NK-92 treated with Interleukin-12 subunit alpha and Interleukin-12 subunit beta, amount 100 ng/mL, for 24 hours (cell line): ENCODE measurements around the gene GDNF.

ENCODE experiments used
- DNase-seq: peaks from one replicate; lab custom pipeline; 2025; lab: John Stamatoyannopoulos, UW

GDNF gene

DNA sequence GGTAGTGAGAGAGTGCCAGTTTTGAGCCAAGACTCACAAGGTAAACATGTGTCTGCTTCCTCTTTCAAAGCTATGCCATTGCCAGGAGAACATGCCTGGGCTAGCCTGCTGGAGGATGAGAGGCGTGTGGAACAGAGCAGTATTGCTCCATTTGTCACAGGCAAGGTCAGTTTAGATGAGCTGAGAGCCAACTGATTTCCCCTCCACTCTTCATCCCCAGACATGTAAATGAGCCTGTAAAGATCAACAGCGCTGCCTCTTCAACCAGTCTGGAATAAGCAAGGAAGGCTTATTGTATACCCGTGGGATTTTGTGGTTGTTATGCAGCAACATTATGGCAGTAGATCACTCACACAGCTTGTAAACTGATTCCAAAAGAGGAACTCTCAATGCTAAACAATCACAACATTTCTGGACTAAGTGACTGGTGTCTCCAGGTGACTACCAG lies 8.2 kb upstream of the GDNF start:
- DNase-seq = no peak

DNA sequence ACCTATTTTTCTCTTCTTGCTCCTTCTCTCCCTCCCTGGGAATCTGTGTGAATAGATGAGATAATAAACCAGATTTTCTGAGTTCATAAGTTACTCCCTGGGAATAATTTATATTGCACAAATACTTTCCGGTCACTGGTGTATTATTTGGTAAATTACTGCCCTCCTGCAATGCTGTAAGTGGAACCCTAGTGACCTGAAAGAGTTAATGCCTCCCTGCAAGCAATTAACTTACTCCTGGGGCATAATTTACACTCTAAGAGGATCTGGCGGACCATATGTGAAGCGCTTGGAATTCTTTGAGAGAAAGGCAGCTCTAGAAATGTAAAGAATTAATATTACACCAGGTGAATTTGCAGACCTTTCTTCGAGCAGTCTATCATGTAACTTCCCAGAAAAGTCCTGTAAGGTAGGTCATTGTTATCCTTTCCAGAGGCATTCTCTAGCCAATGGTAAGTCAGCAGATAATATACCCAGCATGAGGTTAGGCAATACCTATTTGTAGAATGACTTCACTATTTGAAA lies 7.0 kb upstream of the GDNF start:
- DNase-seq = no peak

DNA sequence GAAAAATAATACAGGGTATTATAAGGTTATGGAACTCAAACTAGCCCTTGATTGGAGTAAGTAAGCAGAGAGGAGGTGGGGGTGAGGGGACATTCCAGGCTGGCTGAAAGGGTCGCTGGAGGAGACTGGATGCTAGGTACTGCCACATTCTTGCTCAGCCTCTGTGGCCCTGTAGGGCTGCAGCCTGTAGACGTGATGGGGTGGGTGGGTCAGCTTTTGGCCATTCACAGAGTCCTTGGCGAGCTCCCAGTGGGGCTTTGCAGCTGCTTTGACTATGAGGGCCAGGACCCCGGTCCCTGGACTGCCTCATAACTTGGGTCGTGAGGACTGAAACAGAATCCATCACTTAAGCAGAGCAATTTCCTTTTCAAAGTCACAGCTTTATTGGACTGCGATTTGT lies 4.2 kb upstream of the GDNF start:
- no peak for DNase-seq

DNA sequence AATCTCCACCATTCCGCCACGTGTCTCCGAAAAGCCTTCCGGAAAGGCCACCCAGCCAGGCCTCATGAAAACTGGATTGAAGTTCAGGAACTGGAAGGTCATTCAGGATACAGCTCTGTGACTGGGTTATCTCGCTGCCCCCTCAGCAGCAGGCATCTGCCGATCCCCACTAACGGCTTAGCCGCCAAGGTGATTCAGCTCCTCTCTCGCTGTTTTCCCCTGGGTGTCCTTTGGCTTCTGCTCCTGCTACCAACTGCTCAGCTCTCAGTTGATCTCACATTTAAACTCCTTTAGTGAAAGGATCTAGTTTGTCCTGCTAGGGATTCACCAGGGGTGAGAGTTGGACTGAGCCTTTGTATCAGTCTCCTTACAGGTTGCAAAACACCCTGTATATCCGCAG lies 2.2 kb upstream of the GDNF start:
- no peak for DNase-seq

DNA sequence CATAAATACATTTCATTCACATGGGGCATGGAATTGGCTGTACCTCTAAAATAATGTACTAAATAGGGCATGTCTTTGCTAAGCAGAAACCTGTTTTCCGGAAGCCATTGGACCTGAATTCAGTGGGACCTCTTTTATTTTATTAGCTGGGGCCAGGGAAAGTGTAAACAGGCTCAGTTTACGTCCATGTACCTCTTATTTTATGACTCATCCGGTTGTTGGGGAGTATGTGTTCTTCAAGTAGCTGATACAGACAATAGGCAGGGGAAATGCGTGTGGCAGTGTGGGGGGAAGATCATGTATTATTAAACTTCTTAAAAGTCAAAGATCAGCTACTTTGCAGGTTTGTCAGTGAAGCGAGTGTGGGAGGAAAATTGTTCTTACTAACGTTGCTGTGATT lies 1.4 kb upstream of the GDNF start:
- no peak for DNase-seq

DNA sequence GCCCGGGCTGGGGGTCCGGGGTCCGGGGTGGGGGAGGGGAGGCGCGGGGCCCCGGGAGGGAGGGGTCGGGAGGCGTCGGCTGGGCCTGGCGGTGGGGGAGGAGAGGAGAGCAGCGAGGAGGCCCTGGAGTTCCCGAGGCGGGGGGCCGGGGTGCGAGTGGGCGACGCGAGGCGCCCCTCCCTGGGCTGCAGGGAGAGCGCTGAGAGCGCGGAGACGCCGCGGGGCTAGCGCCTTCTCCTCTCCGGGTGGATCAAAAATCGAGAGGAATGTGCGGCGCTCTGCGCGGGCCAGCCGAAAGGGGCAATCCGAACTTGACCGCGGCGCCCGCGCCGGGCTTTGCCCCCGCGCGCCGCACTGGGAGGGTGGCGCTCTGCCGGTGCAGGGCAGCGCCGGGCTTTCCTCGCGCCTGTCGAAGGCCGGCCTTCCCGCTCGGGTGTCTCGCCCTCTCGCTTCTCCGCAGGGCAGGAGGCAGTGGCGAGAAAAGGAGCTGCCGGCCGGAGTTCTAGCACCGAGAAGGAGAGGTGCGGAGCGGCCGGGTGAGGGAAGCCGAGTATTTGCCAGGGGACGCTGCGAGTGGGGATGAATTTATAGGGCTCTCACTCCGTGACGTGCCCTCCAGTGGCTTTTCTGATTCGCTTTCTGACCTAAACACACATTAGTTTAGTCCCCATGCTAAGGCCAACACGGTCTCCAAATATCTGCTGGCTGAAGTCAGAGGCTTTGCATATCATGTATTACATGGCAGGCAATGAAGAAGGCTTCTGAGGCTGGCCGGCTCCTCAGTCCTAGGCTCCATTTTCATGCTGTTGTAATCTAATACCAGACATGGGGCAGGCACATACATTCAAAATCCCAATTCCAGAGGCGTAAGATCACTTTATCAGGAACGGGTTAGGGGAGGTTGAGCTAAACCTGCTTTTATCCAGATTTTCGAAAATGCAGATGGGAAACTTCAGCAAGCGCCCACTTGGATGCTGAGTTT lies 503 bp upstream of the GDNF start:
- DNase-seq = no peak

DNA sequence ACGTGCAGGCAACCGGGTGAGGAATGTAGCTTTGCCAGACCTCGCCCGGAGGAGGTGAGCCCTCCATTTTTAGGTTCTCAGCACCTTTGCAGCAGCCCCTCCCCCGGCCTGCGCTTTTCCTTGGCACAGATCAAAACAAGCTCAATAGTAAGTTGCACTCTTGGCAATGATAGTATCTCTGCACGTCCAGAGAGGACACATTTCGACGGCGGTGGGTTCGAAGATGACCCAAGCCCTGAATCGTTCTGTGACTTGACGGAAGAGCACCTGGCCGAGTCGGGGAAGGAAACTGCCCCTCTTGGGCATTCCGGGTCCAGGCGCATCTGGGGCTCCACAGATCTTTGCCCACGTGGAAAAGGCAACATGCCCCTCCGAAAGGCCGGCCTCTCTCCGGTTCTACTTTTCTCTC lies 904 bp downstream of the GDNF start:
- no peak for DNase-seq

DNA sequence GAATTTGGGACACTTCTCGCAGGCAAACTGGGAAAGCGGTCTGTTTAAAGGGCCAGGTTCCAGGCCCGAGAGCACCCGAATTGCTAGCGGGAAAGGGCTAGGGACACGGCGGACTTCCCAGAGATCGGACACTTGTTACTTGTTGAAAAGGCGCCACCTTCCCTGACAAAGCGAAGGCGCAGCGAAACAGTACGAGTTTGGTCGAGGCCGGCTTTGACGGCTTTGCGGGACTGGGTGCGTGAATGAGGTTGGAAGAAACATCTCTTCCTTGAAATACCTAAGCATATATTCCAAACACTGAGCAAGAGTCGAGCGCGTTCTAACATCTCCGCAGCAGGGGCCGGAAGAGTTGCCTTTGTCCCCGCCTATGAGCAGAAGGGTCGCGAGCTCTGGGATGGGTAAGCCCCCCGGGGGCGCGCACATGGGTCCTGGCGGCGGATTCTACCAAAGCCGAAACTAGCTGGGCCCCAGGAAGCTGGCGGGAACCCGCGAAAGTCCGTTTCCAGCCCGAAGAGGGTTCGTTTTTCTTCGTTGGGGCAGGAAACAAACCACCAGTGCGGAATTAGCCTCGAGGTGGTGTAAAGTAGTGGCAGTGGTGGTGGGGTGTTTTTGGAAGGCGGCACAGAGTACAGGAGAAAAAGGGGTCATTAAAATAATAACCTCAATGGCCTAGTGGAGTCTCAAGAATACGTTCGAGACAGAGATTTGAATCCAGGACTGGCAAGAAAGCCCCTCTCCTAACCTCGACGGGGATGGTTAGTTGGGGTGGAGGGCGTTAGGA lies 1.5 kb downstream of the GDNF start:
- no peak for DNase-seq

DNA sequence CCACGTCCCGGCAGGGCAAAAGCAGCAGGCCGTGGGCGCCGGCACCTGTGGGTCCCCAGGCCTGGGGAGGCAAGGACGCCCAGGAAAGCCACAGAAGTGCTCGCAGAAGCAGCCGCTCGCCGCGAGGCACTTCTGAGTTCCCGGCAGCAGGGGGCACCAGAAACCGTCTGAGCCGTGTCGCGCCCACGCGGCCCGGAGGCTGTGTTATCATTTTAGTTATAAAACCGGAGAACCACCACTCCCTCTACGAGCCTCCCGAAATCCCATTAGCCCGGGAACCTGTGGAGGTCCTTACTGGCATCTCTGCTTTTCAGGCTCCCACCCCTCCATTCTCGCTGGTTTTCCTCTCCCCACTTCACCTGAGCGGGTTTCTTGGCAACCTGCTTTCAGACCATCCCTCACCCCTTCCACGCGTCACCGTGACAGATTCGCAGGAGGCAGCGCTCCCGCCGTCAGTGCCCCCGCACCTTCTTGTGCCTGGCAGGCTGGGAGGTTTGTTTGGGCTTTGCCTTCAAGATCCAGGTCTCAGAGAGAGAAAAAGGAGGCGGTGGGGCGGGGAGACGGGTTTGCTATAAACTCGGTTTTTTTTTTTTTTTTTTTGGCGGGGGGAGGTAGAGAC lies 2.3 kb downstream of the GDNF start:
- DNase-seq = no peak

DNA sequence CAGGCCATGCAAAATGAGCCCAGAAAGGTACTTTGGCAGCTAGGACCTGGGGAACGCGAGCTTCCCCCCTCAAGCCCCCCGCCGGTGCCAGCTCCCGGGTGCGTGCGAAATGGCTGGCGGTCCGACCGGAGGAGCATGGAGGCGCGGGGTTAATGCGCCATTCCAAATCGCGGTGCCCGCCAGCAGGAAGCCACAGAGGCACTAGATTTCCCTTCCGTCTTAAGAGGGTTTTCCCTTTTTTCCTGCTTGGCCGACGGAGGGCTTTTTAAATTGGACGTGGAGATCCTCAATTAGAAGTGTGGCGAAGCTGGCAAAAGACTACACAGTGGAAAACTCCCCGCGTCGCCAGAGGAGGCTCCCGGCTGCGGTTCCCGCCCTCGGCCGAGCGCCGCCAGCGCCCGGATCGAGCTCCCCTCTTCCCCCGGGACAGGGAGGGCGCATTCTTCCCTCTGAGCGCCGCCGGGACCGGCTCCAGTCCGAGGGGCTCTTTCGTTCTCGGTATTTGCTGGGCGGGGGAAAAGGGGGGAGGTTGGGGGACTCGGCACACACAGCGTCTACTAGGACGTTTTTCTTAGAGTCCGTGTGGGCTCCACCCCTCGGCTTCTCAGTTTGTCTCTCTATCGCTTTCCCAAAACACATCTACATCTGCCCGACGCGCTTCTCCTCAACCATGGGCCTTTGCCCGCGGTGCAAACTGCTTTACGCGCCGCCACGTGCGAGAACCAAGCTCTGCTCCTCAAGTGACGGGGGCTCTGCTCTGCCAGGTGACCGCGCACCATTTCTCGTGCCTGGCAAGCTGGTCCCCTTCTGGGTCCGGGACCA lies 3.0 kb downstream of the GDNF start:
- no peak for DNase-seq

DNA sequence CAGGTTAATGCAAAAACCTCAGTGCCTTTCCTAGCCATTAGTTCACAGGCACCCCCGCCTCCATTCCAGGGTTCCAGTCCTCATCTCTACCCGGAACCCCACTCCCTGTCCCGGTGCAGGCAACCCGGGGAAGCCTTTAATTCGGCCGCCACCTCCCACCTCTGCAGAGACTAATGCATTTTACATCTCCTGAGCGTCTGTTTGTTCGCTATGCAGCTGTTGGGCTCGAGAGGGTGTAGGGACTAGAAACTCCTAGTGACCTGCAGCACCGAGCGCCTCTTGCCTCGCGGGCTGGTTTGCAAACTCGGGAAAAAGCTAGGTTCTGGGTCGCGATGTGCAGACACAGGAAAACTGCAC lies 3.6 kb downstream of the GDNF start:
- DNase-seq = no peak

DNA sequence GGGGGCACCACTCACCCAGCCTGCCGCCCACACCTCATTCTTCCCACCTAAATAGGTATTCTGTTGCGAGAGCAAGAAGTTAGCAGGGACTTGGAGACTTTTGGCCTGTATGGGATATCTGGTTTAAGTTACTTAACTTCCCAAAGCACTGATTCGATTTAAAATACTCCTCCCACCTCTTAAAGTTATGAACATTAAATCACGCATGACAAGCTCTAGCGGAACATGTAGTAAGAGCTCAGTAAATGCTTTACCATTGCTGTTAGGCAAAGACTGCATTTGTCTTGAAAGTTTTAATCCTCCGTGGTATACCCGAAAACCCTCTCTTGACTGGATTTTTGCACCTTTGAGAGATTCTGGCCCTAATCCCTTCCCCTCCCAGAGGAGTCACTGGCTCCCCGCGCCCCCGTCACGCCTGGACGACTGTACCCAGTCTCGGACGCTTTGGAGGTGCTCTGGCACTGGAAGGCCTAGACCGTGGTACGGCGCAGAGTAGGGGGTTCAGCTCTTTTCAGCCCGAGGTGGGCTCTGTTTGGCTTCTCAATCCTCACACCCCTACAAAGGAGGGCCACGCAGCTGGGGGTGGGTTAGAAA lies 4.4 kb downstream of the GDNF start:
- DNase-seq = no peak

DNA sequence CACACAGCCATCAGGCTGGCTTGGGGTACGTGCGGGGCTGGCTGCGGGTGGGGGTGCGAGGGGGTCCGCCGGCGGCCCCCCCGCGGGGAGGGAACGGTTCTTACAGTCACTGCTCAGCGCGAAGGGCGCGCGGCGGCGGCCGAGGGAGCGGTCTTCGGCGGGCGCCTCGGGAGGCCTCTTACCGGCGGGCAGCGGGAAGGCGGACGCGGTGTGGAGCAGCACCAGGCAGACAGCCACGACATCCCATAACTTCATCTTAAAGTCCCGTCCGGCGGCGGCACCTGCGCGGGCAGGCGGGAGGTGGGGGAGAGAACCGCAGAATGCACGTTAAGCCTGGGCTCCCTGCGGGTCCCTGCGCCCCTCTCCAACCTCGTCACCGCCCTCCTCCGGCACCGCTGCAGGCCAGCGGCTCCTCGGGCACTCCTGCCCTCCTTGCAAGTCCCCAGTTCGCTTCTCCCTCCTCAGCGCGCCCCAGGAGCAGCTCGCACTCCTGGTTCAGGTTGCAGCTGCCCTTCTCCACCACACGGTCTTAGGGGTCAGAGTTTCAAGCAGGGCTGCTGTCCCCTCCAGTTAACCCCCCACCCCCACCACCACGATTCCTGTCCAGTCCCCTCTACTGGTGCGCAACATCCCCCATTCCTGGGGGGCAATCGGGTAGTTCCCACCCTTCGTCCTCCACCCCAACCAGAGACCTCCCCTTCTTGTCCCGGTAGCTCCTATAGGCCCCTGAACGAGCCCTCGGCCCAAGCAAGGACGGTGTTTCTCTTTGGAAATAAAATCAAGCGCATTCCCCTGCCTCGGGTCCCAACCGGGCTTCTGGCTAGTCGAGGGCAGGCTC lies 5.1 kb downstream of the GDNF start:
- DNase-seq = no peak

DNA sequence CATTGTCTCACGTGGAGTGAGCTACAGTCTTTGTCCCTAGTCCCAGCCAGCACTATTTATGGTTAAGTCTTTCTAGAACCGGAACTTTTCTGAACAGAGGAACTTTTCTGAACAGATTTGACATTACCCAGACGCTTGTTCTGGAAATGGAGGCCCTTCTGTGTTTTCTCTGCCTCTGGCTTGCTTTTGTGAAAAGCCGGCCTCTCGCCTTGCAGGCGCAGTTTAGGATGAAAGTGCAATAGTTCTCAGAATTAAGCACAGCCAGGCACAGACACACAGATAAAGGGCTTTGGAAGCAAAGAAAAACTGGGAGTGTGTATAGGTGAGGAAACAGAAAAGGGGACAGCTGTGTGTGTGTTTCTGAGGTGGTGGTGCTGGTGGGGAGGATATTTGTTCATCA lies 5.9 kb downstream of the GDNF start:
- DNase-seq = no peak

DNA sequence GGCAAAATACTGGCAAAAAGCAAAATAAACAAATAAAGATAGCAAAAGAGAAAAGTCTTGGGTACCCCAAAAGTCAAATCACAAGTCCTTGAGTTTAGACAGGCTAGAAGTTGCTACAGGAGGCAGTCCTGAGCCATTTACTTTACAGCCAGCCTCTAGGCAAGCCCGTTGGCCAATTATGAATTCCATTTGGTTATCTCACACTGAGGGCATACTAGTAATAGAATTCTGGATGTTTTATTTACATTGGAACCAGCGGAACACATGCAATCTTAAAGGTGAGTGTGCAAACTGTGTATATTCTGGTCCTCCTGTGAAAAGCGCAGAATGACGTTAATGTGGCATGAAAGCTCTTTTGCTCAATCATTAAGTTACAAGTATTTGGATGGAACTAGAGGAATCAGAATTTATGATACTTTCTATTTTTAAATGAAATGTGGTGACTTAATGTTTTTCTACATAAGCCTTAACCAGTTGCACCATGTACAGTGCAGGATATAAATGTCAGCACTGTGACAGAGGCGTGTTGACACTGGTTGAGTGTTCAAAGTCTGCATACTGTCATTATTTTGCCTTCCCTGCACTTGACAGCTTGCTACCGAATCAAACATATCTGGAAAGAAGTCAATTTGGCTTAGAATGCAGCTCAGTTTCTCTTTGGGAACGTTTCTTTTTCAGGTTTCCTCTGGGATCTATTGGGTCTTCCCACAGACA lies 7.9 kb downstream of the GDNF start:
- no peak for DNase-seq

DNA sequence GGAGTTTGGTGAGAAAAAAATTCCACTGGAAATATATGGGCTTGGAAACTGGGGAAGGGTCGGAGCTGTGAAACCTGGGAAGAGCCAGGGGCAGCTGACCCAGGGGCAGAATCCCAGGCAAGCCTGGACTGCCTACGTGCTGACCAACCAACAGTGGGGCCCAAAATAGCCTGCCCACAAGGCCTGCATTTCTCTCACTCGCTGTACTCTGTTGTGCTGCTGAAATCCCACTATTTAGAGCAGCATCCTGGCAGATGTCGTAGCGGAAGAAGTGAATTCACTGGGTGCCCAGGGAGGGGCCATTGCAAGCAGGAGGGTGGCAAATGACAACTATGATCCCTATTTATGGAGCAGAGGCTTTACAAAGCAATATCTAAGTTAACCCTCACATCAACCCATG lies 9.5 kb downstream of the GDNF start:
- no peak for DNase-seq

DNA sequence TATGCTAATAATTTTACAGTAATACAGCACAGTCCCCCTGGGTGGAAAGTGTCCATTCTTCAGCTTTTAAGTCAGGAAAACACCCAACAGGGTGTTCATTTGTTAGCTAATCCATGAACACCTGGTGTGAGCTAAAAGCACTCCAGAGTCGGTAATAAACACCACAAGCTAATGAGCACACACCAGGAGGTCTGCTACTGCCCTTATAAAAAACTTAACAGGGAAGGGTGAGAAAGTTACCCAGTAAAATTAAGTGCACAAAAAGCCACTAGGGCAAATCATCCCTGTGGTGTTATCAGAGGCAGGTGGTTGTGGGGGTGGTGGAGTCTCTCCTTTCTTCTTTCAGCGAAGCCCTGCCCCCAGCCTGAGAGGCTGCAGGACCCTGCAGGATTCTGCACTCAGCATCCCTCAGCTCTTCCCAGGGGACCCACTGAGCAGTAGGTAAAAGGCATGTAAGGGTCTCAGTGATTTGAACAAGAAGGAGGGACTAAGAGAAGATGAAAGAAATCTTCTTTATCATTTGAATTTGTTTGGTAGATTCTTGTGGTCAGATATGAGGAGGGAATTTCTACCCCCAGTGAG lies 14.4 kb downstream of the GDNF start:
- DNase-seq = no peak

DNA sequence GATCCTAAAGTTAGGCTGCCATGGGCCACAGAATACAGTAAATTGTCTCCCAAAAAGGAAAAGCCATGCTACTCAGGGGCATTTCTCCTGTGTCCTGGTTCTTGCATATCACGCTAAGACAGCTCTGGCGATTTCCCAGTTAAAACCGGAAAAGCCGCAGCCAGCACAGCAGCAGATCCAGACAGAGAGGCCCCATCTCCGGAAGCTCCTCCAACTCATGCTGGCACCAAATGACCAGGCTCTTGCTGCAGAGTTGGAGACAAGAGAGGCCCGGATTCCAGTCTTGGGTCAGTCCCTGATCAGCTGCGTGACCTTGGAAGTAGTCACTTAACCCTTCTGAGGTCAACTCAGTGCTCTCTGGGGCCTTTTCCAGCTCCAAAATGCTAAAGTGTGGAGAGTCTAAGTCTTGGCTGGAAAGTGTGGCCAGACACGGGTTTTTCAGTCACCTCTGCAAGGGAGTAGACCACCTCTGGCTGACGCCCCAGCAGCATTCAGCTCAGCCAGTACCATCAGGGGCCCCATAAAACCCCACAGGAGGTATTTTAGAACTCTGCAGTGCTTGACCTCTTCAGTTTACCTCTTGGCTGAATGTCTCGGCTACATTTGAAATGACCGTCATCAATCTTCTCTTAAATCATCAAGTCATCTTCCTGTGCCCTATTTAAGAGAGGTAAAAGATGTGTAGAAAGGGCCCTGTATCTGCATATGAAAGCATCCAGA lies 16.2 kb downstream of the GDNF start:
- DNase-seq = no peak

DNA sequence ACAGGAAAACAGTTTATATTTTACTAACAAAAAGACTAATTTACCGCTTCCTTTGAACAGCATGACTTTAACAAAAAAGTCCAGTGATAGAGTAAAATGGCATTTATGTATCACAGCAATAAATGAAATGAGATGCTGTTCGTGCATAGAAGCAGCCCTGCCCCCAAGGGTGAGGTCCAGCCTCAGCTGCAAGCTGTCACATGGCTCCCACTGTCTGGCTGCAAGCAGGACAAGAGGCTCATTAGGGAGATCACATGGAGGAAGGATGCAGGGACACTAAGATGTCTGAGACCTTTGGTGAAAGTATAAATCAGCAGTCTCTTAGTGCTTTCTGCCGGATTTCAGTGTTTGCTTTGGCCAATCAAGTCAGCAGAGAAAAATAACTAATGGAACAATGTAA lies 23.0 kb downstream of the GDNF start:
- DNase-seq = no peak
